HG02852 (cell line): Measurements from ENCODE around the gene CDC20B.
"Not testable (repeated sequence)": the region's sequence is repeated elsewhere in the genome, so short reads cannot be mapped to it uniquely, and the experiment has no call there.

Source experiments
- ATAC-seq: cut with Tn5 transposase; IDR thresholded peaks from one replicate; pipeline ENCODE4 v1.9.1; 2021; ENCODE audit warnings: mild to moderate bottlenecking, moderate library complexity; ENCODE audit not compliant: unreplicated experiment

Gene CDC20B

DNA sequence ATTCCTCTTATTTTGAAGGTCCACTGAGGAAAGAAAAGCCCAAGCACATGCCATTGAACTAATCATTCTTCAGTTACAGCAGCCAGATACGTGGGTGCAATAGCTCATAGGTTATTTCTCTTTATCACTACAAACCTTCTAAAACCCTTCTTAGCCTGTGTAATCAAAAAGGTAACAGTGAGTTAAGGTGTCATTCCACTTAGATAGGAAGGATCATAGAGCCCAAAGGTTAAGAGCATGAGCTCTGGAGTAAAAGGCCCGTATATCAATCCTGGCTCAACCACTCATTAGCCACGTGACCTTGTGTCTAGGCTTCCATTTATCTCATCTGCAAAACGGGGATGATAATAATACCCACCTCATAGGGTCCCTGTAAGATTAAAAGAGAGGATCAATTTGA lies 10.3 kb downstream of the CDC20B start:
- ATAC-seq = no peak

DNA sequence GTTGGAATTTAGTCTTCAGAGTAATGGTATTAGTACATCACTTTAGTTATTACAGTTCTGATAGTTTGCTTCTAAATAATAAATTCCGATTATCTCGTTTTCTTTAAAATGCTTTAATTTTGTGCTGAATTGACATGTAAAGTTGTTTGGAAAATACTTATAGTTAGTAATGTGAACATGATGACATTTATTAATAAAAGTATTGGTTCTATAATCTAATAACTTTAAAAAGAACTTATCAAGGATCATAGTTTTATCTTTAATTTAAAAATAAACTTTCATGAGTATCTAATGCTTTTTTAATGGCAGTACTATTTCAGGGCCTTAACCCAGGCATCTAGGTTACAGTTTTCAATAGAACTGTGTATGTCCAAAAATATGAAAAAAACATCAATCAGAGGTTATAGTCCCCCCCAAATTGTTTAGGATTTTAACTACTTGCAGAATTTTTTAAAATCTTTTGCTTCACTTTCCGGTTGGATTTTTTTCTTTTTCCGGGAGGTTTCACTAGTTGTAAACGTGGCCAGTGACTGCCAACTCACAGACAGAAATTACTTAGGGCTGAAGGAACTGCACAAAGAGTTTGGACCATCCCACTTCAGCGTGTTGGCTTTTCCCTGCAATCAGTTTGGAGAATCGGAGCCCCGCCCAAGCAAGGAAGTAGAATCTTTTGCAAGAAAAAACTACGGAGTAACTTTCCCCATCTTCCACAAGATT lies 12.3 kb downstream of the CDC20B start:
- no peak for ATAC-seq

DNA sequence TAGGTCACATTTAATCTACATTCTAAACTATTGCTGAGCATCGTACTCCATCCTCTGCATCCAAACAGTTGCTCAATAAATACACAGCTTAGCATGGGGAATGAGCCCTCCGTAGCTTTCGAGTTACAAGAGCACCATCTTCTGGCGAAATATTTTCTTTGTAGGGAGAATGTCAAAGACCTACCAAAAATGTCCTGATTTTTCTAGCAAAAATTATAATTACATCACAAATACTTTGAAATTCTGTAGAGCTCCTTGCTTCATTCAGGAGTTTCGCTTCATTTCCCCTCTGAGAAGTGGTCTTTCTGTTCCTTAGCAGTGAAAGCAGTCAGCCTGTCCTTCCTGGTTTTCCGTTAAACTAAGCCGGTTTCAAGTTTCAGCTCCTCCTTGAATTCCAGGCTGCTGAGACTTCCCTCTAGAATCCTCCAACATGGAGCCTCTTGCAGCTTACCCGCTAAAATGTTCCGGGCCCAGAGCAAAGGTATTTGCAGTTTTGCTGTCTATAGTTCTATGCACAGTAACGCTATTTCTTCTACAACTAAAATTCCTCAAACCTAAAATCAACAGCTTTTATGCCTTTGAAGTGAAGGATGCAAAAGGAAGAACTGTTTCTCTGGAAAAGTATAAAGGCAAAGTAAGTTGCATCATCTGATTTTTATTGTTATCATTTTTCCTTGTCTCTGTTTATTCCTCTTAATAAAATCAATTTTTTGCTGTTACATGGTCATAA lies 13.0 kb downstream of the CDC20B start, which contains the start of gene GPX8:
Gene GPX8 (plus strand): TSS at position 409 of the 730 bp plus-strand sequence. CDS start 22 bp downstream, at position 431.
- ATAC-seq = no peak

DNA sequence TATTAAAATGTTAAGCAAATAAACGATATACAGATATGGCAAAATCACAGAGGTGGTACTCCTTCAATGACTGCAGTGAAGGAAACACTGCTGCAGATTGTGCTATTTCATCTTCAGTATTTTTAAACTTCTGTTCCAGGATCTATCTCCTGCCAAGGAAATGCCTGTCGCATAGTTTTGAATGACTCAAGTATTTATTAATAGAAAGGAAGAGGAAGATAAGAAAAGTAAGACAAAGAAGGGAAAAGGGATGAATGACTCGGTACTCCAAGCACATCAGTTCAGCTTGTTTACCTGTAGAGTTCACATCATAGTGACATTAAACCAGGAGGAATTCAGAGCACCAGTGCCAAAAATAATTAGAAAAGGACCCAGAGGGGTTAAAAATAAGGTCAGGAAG lies 18.1 kb downstream of the CDC20B start:
- ATAC-seq = no peak

DNA sequence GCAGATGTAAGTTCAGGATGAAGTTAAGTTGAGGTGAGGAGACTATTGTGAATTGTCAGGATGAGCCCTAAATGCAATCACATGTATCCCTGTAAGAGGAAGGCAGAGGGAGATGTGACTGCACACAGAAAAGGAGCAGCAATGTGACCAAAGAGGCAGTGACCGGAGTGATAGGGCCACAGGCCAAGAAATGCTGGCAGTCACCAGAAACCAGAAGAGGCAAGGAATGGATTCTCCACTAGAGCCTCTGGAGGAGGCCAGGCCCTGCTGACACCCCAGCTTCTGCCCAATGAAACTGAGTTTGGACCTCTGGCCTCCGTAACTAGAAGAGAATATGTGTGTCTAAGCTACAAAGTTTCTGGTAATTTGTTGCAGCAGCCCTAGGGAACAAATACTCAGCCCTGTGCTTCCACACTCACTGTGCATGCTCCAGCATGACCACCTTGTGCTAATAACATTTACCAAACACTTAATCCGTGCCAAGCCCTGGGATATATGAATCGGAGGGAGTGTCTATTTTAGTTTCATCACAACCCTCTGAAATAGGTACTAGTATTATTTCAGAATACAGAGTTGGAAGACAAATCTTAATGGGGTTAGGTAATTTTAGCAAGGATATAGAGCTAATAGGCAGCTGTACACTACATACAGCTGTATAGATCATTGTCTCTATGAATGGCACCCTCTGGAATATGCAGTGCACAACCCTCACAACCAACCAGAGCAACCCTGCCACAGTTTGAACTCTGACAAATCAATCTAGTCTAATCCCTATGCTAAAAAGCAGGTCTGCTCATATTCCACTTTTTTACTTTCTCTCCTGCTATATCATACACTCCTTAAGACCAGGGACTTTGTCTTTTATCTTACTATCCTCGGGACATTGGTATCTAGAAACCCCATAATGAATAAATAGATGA lies 20.8 kb downstream of the CDC20B start:
- ATAC-seq = no peak

DNA sequence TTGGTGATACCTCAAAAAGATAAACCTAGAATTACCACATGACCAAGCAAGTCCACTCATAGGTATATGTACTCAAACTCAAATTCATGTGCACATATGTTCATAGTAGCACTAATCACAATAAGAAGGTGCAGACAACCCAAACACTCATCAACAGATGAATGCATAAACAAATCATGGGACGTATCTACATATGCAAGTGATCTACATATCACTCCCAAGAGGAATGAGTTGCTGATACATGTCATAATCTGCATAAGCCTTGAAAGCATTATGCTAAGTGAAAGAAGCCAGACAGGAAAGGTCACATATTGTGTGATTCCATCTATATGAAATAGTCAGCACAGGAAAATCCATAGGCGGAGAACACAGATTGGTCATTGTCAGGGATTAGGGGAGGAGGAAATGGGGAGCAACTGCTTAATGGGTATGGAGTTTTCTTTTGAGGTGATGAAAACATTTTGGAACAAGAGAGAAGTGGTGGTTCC lies 23.6 kb downstream of the CDC20B start:
- ATAC-seq = no peak

DNA sequence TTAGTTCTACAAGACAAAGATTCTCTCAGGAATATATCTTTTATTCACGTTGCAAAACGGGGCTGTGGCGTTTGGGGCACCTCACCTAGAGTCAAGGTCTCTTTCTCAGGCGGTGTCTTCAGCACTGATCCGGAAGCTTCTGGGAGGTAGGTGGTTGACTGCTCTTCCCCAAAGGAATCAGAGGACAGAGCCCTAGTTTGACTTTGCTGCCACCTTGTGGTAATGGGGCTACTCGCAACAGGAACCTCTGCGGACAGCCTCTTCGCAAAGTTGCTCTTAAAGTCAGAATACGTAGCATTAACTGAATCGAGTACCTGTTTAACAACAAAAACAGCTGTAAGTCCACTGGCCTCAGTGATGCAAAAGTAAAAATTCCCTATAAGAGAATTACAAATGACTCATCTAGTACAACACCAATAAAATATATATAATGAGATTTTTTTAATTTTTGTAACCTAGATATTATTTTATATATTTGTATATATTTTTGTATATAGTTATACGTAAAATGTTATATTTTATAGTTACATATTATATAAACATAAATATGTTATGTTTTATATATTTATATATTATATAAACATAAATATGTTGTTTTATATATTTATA lies 26.3 kb downstream of the CDC20B start:
- peak; percentile 87 for ATAC-seq

DNA sequence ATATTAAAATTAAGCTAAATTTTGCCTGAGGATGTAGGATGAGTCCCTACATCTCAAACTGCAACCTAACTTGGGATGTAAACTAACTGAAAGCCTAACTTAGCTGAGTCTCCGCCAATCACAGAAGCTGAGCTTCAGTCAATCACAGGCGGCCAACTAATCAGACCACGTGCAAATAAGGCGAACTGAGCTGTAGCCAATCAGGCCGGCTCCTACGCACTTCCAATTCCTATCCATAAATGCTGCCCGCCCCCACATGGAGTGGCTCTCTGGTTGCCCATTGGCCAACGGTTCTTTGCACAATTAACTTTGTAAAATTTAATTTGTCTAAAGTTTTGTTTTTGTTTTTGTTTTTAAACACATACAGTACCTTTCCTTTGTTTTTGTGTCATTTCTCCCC lies 26.9 kb downstream of the CDC20B start:
- ATAC-seq = no peak

DNA sequence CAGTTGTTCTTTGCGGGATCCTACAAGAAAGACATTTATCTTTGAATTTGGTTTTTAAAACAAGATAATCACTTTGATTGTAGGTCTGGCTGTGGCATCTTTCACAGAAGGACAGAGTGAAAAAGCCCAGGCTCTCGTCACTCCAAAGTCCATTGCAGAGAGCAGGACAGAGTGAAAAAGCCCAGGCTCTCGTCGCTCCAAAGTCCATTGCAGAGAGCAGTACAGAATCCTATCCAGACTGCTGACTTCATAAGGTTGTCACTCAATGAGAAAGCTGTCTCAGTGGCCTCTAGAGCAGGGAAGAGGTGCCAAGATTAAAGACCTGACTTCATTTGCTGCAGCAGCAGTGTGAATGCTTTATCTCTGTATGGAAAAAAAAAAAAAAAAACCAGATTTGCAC lies 29.4 kb downstream of the CDC20B start:
- no peak for ATAC-seq

DNA sequence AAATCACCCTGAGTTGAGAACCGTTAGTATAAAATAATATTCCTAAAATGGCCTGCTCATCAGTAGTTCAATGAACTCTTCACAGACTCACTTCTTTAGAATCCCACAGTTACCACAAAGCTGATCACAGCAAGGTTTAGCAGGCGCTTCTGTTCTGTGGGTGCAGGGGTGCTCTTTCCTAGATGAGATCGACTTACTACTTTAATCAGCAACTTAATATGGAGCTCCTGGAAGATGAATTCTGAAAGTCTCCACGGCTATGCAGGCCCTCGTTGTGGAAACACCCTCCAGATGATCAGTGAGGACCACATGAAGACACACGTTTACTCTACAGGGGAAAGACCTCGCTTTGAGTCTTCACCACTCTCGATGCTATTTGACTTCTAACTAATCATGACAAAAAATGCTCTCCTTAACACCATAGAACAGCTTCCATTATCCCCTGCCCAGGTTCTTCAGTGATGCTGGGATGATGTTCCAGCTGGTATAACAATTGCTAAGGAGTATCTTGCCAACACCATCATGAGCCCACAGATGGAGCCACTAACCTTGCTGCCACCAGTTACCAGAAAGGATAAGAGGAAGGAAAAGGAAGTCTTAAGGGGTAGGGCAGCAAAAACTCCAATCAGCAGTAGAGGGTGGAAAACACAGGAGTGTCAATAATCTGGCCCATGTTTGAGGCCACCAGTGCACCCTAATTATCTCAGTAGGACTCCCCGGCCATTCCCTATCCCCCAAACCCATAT lies 30.9 kb downstream of the CDC20B start:
- ATAC-seq = no peak

DNA sequence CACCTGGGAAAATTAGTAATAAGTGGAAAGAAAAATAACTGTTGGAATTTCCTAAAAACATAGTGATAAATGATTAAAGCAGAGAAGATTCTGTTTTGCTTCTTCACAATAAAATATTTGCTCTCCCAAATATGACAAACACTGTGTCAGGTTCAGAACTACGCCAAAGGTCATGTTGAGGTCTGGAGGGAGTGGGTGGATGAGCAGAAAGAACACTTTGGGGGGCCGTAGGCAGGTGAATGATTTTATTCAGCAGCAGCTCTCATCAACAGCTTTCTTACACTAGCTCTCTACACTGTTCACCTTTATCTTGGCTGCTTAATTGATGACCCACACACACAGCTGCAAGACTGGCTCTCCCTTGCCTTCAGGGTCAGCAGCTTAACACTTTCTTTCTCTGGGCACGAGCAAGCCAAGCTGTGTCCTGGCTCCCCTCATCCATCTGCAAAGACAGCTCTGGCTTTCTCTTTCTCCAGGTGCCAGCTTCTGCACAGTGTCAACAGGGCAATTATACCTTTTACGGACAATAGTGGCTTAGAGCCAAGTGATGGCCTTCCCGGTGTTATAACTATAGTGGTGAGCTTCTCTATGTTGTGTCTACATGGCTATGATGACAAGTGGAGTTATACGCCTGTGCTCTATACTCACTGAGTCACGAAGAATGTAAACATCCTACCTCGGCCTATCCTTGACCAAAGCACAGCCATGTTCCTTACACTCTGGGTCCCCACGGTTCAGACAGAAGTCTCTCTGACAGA lies 31.9 kb downstream of the CDC20B start:
- no peak for ATAC-seq

DNA sequence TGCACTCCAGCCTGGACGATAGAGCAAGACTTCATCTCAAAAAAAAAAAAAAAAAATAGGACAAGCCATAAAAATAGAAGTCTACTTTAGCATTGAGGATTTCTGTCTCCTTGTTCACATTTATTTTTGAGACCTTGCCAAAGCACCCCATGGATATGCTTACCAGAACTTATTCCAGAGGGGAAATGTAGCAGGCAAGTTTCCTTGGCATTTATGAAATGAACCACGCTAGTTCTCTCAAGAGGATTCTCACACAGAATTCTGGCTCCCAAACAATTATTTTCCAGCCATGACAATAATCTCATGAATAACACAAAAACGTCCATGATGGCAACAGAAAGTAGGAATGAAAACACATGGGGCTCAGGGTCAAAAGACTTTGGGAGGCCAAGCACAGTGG lies 36.5 kb downstream of the CDC20B start:
- no peak for ATAC-seq

DNA sequence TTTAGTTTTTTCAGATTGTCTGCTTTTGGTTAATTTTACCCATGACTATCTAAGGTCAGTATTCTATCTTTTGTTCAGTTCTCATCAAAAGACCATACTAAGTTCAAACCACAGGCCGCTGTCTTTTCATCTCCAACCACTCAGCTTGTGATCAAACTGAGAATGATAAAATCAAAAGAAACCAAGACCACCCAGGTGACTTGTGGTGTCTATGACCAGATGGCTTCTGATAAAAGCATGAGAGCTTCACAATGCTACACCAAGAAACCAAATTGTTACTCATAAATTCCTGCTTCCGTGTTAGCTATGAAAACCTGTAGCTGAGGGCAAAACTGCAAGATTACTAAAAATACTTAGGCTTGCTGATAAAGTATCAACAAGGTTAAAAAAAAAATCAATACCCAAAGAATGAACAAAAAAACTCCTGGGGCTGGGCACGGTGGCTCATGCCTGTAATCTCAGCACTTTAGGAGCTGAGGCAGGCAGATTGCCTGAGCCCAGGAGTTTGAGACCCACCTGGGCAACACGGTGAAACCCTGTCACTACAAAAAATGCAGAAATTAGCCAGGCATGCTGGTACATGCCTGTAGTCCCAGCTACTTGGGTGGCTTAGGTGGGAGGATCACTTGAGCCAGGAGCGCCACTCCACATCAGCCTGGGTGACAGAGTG lies 38.8 kb downstream of the CDC20B start:
- no peak for ATAC-seq

DNA sequence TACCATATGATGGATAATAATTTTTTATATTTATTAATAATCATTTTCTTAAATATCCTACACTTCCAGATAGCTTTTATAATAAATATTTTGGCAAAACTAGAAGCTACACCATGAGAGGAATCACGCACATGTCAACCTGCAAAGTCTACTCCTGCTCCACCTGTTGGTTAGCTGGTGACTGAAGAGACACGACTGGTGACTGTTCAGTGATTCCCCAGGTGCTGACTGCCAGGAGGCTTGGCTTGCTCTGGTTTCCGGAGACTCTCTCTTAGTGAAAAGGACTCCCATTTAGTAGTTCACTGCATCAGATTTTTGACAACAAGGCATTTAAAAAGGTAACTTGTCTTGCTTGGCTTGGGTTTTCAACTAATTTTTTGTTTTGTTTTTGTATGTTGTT lies 49.6 kb downstream of the CDC20B start:
- ATAC-seq = no peak

DNA sequence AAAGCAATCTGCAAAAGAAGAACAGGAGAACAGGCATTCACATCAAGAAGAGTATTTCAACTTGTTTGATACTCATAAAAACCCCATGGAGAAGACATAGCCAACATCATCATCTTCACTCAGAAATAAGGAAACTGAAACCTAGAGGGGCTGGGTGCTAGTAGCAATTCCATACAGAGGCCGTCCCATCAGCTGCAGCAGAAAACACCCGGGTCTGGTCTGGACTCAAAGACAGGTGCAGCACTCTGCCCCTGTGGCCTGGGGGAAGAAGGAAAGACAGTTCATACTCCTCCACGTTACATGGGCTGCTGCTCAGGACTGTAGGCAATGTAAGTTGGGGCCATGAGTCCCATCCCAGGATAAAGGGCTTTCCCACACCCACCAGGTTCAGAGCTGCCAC lies 58.9 kb downstream of the CDC20B start:
- ATAC-seq = no peak

DNA sequence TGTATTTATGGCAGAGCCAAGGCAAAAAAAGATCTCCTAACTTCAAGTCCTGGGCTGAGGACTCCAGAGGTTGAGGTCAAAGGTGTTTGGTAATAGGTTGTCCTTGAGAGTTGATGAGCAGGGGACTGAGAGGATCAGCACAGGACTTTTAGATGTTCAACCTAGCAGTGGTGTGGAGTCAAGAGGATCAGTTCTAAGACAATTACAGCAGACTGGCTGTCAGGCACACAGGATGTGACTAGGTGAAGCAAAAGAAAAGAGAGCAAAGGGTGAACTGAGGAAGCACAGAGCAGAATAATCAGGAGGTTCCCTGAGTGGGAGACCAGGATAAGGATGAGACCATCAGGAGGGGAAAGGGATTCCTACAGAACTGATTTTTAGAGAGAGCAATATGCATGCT lies 59.6 kb downstream of the CDC20B start:
- ATAC-seq = no peak

DNA sequence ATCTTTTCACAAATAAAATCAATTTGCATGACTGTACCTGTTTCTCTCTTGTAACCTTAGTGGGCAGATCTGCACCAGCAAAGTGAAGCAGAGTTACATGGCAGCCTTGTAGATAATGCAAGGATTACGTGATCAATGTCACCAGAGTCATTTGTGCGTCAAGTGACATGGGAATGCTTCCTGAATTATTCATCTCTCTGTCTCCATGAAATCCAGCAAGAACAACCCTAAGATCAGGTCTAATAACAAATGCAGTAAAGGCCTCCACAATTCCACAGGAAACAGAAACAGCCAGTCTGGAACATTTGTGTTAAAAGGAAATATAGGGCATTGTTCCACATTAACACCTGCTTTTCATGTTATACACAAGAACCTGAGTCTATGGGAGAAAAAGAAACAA lies 62.8 kb downstream of the CDC20B start:
- ATAC-seq = no peak

DNA sequence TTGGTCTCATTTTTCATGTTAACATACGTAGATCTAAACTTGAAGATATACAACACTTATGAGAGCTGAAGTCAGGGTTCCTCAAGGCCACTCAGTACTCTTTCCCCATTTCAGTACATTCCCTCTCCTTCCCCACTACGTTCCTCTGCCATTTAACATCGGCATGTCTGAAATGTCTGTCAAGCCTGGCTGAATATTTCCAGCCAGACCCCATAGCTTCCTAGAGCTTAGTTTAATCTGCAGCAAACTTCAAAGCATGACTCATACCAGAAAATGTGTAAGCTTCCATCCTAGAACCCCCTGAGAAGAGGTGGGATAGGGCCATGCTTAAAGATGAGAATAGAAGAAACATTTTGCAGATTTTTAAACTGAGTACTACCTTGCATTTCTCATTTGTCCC lies 64.3 kb downstream of the CDC20B start:
- ATAC-seq = no peak

DNA sequence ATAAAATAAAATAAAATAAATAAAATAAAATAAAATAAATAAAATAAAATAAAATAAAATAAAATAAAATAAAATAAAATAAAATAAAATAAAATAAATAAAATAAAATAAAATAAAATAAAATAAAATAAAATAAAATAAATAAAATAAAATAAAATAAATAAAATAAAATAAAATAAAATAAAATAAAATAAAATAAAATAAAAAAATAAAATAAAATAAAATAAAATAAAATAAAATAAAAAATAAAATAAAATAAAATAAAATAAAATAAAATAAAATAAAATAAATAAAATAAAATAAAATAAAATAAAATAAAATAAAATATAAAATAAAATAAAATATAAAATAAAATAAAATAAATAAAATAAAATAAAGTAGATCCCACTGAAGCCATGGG lies 67.0 kb downstream of the CDC20B start:
- not testable (repeated sequence) for ATAC-seq
